Endothelial cell (in vitro differentiated cells): ENCODE data around the gene ANKIB1. TPM values are rescaled to one million over a fixed set of nuclear protein-coding genes. Genes with fewer than 3 reads are reported as not detected.

ENCODE experiments used
- DNase-seq: peaks from one replicate; pipeline ENCODE4 v3.0.0; 2021; ENCODE audit warnings: low spot score
- H3K27ac Mint-ChIP-seq: one replicate; pipeline ENCODE4 v1.8.0; 2021; ENCODE audit warnings: mixed read lengths, inconsistent platforms; ENCODE audit not compliant: unreplicated experiment
- H3K27me3 Mint-ChIP-seq: one replicate; pipeline ENCODE4 v1.8.0; 2021; ENCODE audit warnings: mild to moderate bottlenecking, moderate library complexity, mixed read lengths, inconsistent platforms; ENCODE audit not compliant: unreplicated experiment
- H3K36me3 Mint-ChIP-seq: one replicate; pipeline ENCODE4 v1.8.0; 2021; ENCODE audit warnings: mild to moderate bottlenecking, low read depth, mixed read lengths, inconsistent platforms; ENCODE audit not compliant: unreplicated experiment
- H3K4me1 Mint-ChIP-seq: one replicate; pipeline ENCODE4 v1.8.0; 2021; ENCODE audit warnings: mild to moderate bottlenecking, mixed read lengths, inconsistent platforms; ENCODE audit not compliant: unreplicated experiment
- H3K4me3 Mint-ChIP-seq: one replicate; pipeline ENCODE4 v1.8.0; 2021; ENCODE audit warnings: mild to moderate bottlenecking, mixed read lengths, inconsistent platforms; ENCODE audit not compliant: unreplicated experiment
- H3K9me3 Mint-ChIP-seq: one replicate; pipeline ENCODE4 v1.8.0; 2021; ENCODE audit warnings: mixed read lengths, inconsistent platforms; ENCODE audit not compliant: unreplicated experiment
- total RNA-seq: library from RNA; stranded (reverse); fragmentation: NEBNext Ultra II Directional; extraction: Animal tissue kit (Norgen Biotek cat#: 25700); gene quantifications from one replicate; pipeline ENCODE4 v1.2.1, GENCODE V29; 2021; ENCODE audit not compliant: unreplicated experiment
- TF ChIP-seq, protein P1 (sequence below): fragments of 200-600 bp; sonication (generic); IDR thresholded peaks from one replicate; pipeline ENCODE4 v1.5.0; 2021; ENCODE audit warnings: antibody characterized with exemption; ENCODE audit not compliant: unreplicated experiment

ANKIB1 gene
- total RNA-seq, 1 donor from 2014 or later = 51.0 TPM

DNA sequence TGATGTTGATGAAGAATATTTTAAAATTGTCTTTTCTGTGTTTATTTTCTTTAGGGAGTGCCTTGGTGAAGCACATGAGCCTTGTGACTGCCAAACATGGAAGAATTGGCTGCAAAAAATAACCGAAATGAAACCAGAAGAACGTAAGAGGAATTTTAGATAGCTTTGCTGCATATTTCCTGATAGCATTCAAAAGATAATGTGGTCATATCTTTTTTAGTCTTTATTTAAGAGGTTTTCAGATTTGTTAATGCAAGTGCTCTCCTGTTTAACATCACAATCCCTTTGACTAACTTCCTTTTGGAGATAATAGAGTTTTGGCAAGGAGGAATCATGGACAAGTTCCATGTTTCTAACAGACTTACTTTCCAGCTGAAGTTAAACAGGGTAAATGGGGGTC, 116.4 kb downstream of the ANKIB1 start:
- H3K27me3 Mint-ChIP-seq = peaks cover 2% of the 10 kb centered on the region
- H3K9me3 Mint-ChIP-seq = no peaks in the 10 kb centered on the region
- TF ChIP-seq, protein P1, sequence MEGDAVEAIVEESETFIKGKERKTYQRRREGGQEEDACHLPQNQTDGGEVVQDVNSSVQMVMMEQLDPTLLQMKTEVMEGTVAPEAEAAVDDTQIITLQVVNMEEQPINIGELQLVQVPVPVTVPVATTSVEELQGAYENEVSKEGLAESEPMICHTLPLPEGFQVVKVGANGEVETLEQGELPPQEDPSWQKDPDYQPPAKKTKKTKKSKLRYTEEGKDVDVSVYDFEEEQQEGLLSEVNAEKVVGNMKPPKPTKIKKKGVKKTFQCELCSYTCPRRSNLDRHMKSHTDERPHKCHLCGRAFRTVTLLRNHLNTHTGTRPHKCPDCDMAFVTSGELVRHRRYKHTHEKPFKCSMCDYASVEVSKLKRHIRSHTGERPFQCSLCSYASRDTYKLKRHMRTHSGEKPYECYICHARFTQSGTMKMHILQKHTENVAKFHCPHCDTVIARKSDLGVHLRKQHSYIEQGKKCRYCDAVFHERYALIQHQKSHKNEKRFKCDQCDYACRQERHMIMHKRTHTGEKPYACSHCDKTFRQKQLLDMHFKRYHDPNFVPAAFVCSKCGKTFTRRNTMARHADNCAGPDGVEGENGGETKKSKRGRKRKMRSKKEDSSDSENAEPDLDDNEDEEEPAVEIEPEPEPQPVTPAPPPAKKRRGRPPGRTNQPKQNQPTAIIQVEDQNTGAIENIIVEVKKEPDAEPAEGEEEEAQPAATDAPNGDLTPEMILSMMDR = no peak
- H3K4me3 Mint-ChIP-seq = no peak overlapping the region
- H3K36me3 Mint-ChIP-seq = peaks cover 10% of the 10 kb centered on the region
- H3K4me1 Mint-ChIP-seq = no peaks in the 10 kb centered on the region
- H3K27ac Mint-ChIP-seq = no peak overlapping the region
- DNase-seq = no peak

DNA sequence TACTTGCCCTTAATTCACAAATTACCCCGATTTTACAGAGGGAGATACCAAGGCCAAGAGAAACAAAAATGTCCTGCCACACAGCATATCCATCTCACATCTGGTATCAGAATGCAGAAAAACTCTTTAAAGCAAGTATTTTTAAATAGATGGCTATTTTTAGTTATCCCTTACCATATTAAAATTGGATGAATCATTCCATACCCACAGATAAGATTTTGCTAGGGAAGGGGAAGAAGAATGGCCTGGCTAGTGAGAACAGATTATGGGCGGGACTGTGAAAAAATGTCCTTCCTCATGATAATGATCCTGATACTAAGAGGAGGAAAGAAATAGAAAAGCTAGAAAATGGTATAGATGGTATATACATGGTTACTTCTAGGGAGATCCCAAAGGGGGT, 121.0 kb downstream of the ANKIB1 start:
- TF ChIP-seq, protein P1 = no peak
- peaks cover 13% of the 10 kb centered on the region for H3K36me3 Mint-ChIP-seq
- H3K27ac Mint-ChIP-seq = no peak overlapping the region
- no peaks in the 10 kb centered on the region for H3K9me3 Mint-ChIP-seq
- no peak overlapping the region for H3K4me3 Mint-ChIP-seq
- no peaks in the 10 kb centered on the region for H3K4me1 Mint-ChIP-seq
- no peaks in the 10 kb centered on the region for H3K27me3 Mint-ChIP-seq
- no peak for DNase-seq

DNA sequence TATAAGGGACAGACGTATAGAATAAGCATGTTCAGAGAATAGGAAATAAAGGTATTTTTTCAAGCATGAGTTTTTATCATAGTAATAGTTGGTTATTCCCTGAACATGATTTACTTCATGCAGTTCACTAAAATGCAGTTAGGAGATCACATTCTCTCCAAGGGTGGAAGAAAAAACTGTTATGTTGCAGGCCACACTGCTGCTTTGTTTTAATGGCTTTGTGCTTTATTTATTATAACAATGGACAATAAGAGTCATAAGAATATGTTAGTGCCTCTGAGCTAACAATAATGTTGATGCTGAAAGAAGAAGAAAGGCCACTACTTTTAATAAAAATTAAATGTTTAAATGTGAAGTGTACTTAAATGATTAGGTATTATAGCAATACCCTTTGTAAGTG, 123.0 kb downstream of the ANKIB1 start:
- no peak for DNase-seq
- no peak overlapping the region for H3K27ac Mint-ChIP-seq
- no peaks in the 10 kb centered on the region for H3K4me1 Mint-ChIP-seq
- H3K9me3 Mint-ChIP-seq = no peaks in the 10 kb centered on the region
- no peak overlapping the region for H3K4me3 Mint-ChIP-seq
- H3K36me3 Mint-ChIP-seq = peaks cover 15% of the 10 kb centered on the region
- TF ChIP-seq, protein P1 = no peak
- no peaks in the 10 kb centered on the region for H3K27me3 Mint-ChIP-seq

DNA sequence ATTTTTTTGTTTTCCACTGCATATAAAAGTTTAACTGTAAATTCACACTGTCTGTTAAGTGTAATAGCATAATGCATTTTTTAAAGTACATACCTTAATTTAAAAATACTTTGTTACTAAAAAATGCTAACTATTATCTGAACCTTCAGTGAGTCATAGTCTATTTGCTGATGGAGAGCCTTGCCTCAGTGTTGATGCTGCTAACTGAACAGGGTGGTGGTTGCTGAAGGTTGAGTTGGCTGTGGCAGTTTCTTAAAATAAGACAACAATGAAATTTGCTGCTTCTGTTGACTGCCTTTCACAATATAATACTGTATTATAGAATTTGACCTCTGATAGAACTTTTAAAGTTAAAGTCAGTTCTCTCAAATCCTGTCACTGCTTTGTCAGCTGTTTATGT, 129.2 kb downstream of the ANKIB1 start:
- H3K9me3 Mint-ChIP-seq = no peaks in the 10 kb centered on the region
- H3K4me1 Mint-ChIP-seq = no peaks in the 10 kb centered on the region
- no peak overlapping the region for H3K4me3 Mint-ChIP-seq
- H3K27me3 Mint-ChIP-seq = no peaks in the 10 kb centered on the region
- DNase-seq = no peak
- TF ChIP-seq, protein P1 = no peak
- peaks cover 28% of the 10 kb centered on the region for H3K36me3 Mint-ChIP-seq
- H3K27ac Mint-ChIP-seq = no peak overlapping the region

DNA sequence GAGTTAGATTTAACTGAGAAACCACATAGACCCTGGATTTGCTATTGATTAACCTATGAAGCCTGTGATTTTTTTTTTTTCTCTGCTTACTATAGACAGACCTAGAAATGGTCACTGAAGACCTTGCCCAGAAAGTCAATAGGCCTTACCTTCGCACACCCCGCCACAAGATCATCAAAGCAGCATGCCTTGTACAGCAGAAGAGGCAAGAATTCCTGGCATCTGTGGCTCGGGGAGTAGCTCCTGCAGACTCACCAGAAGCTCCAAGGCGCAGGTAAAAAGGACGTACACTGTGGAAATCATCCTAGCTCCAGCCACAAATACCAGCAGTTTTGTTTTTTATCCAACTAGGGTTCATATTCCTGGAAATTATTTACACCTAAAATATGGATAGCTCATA, 145.3 kb downstream of the ANKIB1 start:
- peaks cover 13% of the 10 kb centered on the region for H3K36me3 Mint-ChIP-seq
- no peak for DNase-seq
- no peak overlapping the region for H3K27ac Mint-ChIP-seq
- no peaks in the 10 kb centered on the region for H3K9me3 Mint-ChIP-seq
- no peaks in the 10 kb centered on the region for H3K27me3 Mint-ChIP-seq
- H3K4me3 Mint-ChIP-seq = no peak overlapping the region
- no peaks in the 10 kb centered on the region for H3K4me1 Mint-ChIP-seq
- TF ChIP-seq, protein P1 = no peak
